T-helper 1 cell treated with Interleukin-12 subunit alpha and Interleukin-12 subunit beta and Interleukin-4 antibody, amounts not matched to agents 30 μg/mL and 1 μg/mL, for 36 hours (primary cell): Measurements from ENCODE around the gene NUPR1.

Source experiments
- H3K27ac Mint-ChIP-seq: one replicate; pipeline ENCODE4 v1.8.0; 2021; ENCODE audit warnings: mild to moderate bottlenecking, mixed read lengths
- H3K27me3 Mint-ChIP-seq: one replicate; pipeline ENCODE4 v1.8.0; 2021; ENCODE audit warnings: low read depth, mixed read lengths
- H3K36me3 Mint-ChIP-seq: one replicate; pipeline ENCODE4 v1.8.0; 2021; ENCODE audit warnings: low read depth, mixed read lengths
- H3K4me1 Mint-ChIP-seq: one replicate; pipeline ENCODE4 v1.8.0; 2021; ENCODE audit warnings: low read depth, mixed read lengths
- H3K4me3 Mint-ChIP-seq: one replicate; pipeline ENCODE4 v1.8.0; 2021; ENCODE audit warnings: mild to moderate bottlenecking, moderate library complexity, mixed read lengths
- H3K9me3 Mint-ChIP-seq: one replicate; pipeline ENCODE4 v1.8.0; 2021; ENCODE audit warnings: mixed read lengths

The NUPR1 gene

DNA sequence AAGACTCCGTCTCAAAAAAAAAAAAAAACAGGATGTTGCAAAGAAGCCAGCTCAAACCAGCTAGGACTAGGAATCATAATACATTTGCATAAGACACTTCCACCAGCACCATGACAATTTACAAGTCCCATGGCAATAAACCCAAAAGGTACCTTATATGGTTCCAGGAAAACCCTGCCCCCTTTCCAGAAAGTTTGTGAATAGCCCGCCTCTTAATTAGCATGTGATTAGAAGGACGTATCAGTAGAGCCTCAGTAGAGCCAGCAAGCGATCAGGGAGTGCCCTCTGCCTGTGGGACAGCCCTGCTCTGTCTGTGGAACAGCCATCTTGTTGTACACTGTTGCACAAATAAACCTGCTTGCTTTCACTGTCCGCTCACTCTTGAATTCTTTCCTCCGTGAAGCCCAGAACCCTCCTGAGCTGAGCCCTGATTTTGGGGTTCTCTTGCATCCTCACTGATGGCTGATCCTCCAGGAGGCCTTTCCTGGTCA, 14.0 kb downstream of the NUPR1 start:
- no peak overlapping the region for H3K4me3 Mint-ChIP-seq
- no peaks in the 10 kb centered on the region for H3K4me1 Mint-ChIP-seq
- peaks cover 8% of the 10 kb centered on the region for H3K27me3 Mint-ChIP-seq
- no peak overlapping the region for H3K27ac Mint-ChIP-seq
- H3K9me3 Mint-ChIP-seq, result no peaks in the 10 kb centered on the region
- no peaks in the 10 kb centered on the region for H3K36me3 Mint-ChIP-seq

DNA sequence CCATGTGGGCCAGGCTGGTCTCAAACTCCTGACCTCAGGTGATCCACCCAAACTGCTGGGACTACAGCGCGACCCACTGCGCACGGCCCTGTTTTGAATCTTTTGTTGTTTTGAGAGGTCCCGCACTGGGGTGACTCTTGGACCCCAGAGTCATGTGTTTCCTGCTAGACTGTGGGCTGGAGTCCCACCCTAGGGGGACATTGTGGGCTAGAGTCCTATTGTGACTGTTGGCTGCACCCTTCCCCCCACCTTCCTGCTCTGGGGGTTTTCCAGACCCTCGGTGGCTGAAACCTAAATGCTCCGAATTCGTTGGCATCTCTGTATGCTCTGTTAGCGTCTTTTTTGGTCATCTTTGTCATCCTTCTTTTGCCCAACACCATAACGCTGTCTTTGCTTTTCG, 16.0 kb downstream of the NUPR1 start:
- Mint-ChIP-seq H3K27ac (no peak overlapping the region), H3K4me3 (no peak overlapping the region), H3K4me1 (no peaks in the 10 kb centered on the region), H3K27me3 (peaks cover 8% of the 10 kb centered on the region), H3K9me3 (no peaks in the 10 kb centered on the region), H3K36me3 (no peaks in the 10 kb centered on the region)

DNA sequence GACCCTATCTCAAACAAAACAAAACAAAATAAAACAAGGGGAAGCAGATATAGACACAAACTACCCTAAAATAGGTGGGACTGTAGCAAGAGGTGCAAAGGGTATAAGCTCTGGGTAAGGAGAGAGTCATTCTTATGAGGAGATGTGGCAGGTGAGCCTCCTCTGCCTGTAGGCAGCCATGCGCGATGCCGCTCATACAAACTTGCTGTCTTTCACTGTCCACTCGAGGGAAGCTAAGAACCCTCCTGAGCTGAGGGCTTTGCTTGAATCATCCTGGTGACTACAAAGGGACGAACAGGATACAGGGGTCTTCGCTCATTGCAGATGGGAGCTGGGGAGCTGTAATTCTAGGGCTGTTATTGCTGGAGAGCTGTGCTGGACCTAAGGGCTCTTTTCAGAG, 17.3 kb downstream of the NUPR1 start:
- Mint-ChIP-seq H3K27ac (no peak overlapping the region), H3K9me3 (no peaks in the 10 kb centered on the region), H3K27me3 (peaks cover 5% of the 10 kb centered on the region), H3K4me1 (no peaks in the 10 kb centered on the region), H3K36me3 (no peaks in the 10 kb centered on the region), H3K4me3 (no peak overlapping the region)

DNA sequence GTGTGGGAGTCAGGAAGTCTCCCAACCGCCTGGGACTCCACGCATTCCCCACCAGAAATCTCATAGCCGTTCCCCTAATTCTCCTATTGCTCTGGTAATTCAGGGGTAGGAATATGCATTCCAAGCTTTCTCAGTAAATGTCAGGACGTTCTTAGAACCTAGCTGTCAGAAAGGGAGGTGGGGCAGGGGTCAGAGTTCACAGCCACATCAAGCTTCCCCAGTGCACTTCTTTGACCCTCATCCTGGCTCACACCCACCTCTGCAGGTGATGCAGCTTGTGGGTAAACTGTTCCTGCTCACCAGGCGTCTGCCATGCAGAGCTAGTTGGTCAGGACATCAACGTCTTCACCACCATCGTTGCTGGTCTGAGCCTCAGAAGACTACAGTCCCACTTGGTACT, 18.1 kb downstream of the NUPR1 start:
- Mint-ChIP-seq H3K9me3 (no peaks in the 10 kb centered on the region), H3K4me1 (no peaks in the 10 kb centered on the region), H3K4me3 (no peak overlapping the region), H3K27me3 (peaks cover 4% of the 10 kb centered on the region), H3K27ac (no peak overlapping the region), H3K36me3 (no peaks in the 10 kb centered on the region)

DNA sequence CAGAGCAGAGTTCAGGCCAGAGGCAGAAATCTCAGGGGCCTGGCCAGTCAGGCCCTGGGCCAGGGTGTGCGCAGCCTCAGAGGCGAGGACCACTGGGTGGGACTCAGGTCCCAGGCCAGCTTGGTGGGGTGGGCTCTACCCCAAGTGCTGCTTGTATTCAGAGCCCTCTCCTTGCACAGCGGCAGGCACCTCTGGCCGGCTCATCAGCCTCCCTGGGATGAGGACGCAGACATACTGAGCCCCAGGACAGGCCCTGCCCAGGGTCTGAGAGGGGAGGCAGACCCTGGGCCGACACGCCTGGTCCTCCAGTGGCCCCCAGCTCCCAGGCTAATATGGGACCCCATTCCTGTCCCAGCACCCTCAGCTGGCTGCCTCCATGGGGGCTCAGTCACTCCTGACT, 24.5 kb downstream of the NUPR1 start:
- Mint-ChIP-seq H3K9me3 (no peaks in the 10 kb centered on the region), H3K4me1 (peaks cover 8% of the 10 kb centered on the region), H3K4me3 (no peak overlapping the region), H3K27me3 (peaks cover 4% of the 10 kb centered on the region), H3K36me3 (no peaks in the 10 kb centered on the region), H3K27ac (no peak overlapping the region)

DNA sequence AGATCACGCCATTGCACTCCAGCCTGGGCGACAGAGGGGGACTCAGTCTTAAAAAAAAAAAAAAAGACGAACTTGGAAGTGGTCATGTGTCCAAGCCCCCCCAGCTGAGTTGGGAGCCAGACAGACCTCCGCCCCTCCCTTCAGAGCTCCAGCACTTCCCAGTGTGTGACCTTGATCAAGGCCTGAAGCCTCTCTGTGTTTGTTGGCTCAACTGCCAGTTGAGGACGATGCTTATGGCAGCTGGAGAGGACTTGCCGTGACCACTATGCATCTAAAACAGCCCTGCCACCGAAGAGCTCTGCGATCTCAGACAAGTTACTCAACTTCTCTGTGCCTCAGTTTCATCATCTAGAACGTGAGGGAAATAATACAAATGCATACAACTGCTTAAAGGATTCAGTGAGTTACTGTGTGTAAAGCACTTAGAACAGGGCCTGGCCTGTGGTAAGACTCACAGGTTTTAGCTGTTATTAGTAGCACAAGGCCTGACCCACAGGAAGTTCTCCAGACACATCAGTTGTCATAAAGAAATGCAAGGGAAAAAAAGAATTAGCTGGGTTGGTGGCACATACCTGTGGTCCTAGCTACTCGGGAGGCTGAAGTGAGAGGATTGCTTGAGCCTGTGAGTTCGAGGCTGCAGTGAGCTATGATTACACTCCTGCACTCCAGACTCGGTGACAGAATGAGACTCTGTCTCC, 25.1 kb downstream of the NUPR1 start:
- Mint-ChIP-seq H3K27me3 (peaks cover 4% of the 10 kb centered on the region), H3K4me3 (no peak overlapping the region), H3K36me3 (no peaks in the 10 kb centered on the region), H3K4me1 (peaks cover 8% of the 10 kb centered on the region), H3K9me3 (no peaks in the 10 kb centered on the region), H3K27ac (no peak overlapping the region)

DNA sequence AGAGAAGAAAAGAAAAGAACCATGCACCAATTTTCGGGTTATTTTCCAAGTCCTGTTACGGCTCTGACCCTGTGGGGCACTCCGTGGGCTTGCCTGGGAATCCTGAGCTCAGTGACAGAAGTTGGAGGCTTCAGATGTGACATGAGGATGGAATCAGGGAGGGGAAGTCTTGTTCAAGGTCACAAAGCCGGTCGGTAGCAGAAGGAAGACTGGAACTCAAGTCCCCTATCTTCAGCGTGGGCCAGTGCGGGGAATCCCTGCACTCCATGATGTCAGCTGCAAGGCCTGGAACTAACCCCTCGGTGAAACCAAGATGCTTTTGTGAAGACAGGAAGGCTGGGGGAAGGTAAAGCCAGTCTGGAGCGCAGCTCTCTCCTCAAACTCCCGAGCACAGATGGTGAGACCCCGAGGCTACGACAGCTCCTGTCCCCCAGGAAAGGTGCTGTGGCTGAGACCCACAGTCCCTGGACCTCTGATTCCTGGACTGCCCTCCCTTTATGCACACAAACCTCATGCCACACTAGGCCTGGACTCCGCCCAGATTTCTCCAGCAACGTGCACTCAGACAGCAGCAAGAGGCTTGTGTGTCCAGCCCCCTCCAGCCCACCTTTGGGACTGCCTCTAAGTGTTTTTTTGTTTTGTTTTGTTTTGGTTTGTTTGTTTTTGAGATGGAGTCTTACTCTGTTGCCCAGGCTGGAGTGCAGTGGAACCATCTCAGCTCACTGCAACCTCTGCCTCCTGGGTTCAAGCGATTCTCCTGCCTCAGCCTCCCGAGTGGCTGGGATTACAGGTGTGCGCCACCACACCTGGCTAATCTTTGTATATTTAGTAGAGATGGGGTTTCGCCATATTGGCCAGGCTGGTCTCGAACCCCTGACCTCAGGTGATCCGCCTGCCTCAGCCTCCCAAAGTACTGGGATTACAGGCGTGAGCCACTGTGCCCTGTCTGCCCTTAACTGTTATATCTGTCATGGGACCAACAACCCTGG, 26.7 kb downstream of the NUPR1 start:
- Mint-ChIP-seq H3K4me1 (peaks cover 18% of the 10 kb centered on the region), H3K27ac (no peak overlapping the region), H3K9me3 (no peaks in the 10 kb centered on the region), H3K4me3 (no peak overlapping the region), H3K36me3 (no peaks in the 10 kb centered on the region), H3K27me3 (peaks cover 4% of the 10 kb centered on the region)

DNA sequence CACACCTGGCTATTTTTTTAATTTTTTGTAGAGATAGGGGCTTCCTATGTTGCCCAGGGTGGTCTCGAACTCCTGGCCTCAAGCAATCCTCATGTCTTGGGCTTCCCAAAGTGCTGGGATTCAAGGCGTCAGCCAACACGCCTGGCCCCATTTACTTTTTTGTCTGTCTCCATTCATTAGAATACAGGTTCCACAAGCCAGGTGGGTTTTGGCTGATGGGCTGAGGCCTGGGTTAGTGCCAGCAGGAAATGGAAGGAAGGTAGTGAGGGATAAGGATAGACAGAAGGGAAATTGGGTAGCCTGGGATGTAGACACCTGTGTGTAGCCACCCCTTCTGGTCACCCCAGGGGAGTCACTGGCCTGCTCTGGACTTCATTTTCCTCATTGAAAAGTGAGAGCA, 27.7 kb downstream of the NUPR1 start:
- H3K9me3 Mint-ChIP-seq, result no peaks in the 10 kb centered on the region

DNA sequence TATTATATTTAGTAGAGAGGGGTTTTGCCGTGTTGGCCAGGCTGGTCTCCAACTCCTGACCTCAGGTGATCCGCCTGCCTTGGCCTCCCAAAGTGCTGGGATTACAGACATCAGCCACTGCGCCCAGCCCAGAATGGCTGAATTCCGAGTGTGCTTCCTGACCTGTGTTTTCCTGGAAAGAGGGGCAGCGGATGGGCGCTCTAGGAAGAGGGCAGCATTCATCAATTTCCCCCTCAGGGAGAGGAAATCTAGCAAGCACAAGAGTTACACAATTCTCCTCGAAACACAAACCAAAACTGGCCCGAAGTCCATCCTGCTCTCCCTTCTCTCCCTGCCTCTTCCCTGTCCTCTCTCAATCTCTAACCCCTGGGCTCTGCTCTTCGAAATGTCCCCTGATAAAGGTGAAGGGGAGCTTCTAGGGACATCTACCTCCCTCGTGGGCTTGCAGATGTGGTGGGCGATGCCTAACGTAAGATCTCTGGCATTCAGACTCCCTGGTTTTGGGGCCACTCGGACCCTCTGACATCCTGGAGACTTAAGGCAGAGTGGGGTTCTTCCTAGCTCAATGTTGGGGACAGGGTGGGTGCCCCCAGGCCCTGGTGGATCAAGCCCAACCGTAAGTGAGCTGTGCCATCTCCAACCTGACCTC, 33.2 kb downstream of the NUPR1 start:
- H3K36me3 Mint-ChIP-seq, result no peaks in the 10 kb centered on the region
- peaks cover 18% of the 10 kb centered on the region for H3K4me1 Mint-ChIP-seq
- H3K27ac Mint-ChIP-seq, result no peak overlapping the region
- no peaks in the 10 kb centered on the region for H3K9me3 Mint-ChIP-seq
- no peak overlapping the region for H3K4me3 Mint-ChIP-seq
- peaks cover 18% of the 10 kb centered on the region for H3K27me3 Mint-ChIP-seq

More for the DNA sequence above, 27.7 kb downstream of the NUPR1 start:
- Mint-ChIP-seq H3K36me3 (no peaks in the 10 kb centered on the region), H3K27me3 (peaks cover 13% of the 10 kb centered on the region), H3K4me1 (peaks cover 23% of the 10 kb centered on the region), H3K4me3 (no peak overlapping the region), H3K27ac (no peak overlapping the region)

DNA sequence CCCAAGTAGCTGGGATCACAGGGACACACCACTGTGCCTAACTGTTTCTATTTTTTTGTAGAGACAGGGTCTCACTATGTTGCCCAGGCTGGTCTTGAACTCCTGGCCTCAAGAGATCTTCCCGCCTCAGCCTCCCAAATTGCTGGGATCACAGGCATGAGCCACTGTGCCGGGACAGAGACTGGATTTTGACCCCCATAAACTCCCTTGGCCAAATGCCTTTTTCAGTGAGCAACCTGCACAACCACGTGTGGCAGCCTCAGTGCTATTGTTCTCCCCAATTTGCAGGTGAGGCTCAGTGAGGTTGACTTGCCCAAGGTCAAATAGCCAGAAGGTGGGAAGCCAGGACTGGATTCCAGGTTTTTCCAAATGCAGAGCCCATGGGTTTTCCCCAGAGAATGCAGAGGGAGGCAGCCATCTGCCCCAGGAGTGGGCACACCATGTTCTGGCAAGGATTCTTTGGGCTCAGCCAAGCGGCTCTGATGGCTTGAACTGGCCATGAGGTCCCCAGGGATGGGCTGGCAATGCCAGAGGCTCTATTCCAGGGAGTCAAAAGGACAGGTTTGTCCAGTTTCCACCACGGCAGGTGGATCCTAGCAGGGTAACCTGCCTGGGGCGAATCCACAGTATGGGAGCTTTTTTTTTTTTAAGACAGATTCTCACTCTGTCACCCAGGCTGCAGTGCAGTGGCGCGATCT, 33.9 kb downstream of the NUPR1 start:
- H3K9me3 Mint-ChIP-seq, result no peaks in the 10 kb centered on the region
- no peak overlapping the region for H3K4me3 Mint-ChIP-seq
- H3K27me3 Mint-ChIP-seq, result peaks cover 18% of the 10 kb centered on the region
- peaks cover 16% of the 10 kb centered on the region for H3K4me1 Mint-ChIP-seq
- no peaks in the 10 kb centered on the region for H3K36me3 Mint-ChIP-seq
- H3K27ac Mint-ChIP-seq, result no peak overlapping the region

DNA sequence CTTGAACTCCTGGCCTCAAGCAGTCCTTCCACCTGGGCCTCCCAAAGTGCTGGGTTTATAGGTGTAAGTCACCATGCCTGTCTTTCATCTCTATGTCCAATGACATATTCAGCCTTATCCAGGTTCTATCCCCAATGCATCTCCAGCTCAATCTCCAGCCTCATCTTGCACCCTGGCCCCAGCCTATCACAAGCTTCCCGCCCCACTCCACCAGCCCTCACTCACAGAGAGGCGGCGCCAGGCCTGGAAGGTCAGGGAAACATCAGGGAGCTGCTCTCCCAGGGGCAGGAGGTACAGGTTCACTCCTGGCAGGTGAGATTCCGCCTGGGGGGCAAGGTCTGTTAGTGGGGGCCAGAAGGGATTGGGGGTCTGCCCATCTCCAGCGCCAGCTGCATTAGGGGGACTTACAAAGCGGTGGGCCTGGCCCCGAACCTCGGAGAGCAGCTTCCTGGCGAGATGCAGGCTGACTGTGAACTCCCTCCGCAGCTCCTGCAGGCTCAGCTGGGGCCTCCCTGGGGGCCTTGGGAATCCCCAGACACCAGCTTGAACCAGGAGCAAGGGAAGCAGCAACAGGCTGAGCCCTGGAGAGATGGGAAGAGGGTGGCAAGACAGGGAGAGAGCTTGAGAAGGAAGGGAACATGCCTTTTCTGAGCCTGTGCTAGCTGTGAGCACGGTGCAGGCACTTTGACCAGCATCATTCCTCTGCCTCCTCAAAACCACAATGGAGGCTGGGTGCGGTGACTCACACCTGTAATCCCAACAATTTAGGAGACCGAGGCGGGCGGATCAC, 35.1 kb downstream of the NUPR1 start:
- H3K4me3 Mint-ChIP-seq, result no peak overlapping the region
- no peak overlapping the region for H3K27ac Mint-ChIP-seq
- H3K9me3 Mint-ChIP-seq, result no peaks in the 10 kb centered on the region
- H3K4me1 Mint-ChIP-seq, result peaks cover 16% of the 10 kb centered on the region
- H3K27me3 Mint-ChIP-seq, result peaks cover 18% of the 10 kb centered on the region
- peaks cover 3% of the 10 kb centered on the region for H3K36me3 Mint-ChIP-seq

DNA sequence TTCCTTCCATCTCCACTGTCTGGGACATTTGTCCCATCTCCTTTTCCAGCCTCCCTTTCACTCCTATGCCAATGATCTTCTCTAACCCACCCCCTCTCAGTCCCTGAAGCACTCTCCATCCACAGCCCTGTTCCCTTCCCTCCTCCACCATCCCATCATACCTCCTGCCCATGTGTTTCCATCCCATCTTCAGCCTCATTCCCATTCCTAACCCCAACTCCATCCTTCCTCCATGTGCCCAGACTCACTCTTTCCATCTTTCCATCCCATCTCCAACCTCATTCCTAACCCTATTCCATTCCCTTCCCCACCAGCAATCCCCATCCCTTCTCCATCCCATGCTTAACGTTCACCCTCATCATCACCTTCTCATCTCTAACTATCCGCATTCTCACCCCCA, 36.5 kb downstream of the NUPR1 start:
- H3K4me3 Mint-ChIP-seq, result no peak overlapping the region
- no peak overlapping the region for H3K27ac Mint-ChIP-seq
- H3K27me3 Mint-ChIP-seq, result peaks cover 18% of the 10 kb centered on the region
- peaks cover 4% of the 10 kb centered on the region for H3K36me3 Mint-ChIP-seq
- peaks cover 9% of the 10 kb centered on the region for H3K4me1 Mint-ChIP-seq
- no peaks in the 10 kb centered on the region for H3K9me3 Mint-ChIP-seq

DNA sequence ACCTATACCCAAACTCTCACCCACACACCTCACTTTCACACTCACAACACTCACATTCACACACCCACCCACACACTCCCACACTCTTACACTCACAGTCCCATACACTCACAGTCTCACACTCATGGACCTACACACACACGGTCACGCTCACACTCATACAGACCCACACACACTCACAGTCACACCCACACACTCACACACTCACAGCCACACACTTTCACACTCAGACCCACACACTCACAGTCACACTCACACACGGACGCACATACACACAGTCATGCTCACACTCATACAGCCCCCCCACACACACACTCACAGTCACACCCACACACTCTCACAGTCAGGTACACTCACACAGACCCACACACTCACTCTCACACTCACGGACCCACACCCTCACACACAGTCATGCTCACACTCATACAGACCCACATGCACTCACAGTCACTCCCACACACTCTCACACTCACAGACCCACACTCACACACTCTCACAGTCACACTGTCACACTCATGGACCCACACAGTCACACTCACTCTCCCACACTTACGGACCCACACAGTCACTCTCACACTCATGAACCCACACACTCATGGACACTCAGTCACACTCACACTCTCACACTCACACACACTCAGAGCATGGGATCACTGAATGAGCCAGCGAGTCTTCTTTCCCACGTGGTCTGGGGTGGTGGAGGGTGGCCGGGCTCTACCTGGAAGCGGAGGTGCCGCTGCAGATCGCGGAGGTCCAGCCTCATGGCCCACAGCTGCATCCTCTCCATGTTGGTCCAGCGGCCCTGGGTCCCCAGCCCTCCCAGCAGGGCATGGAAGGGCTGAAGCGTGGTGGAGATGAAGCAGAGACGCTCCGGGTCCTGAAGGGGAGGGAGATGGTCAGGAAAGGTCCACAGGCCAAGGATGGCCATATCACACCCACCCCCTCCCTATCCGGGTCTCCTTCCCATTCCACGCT, 37.2 kb downstream of the NUPR1 start:
- Mint-ChIP-seq H3K9me3 (no peaks in the 10 kb centered on the region), H3K4me1 (peaks cover 10% of the 10 kb centered on the region), H3K27ac (no peak overlapping the region), H3K4me3 (no peak overlapping the region), H3K36me3 (peaks cover 10% of the 10 kb centered on the region), H3K27me3 (peaks cover 14% of the 10 kb centered on the region)
